Subcutaneous abdominal adipose tissue (tissue), 5 donors: ENCODE results near the gene DXO.

ENCODE experiments used
- H3K27ac ChIP-seq: one replicate; pipeline ENCODE4 v1.7.0; 2013; ENCODE audit warnings: low read depth, mild to moderate bottlenecking, inconsistent platforms, low read length, moderate library complexity
- H3K27me3 ChIP-seq, 5 donors: one replicate each; pipeline ENCODE4 v1.7.0; 2013; ENCODE audit warnings: low read length in 5 of 5, inconsistent platforms in 1 of 5; ENCODE audit not compliant: control insufficient read depth in 5 of 5, insufficient read depth in 4 of 5
- H3K36me3 ChIP-seq, 5 donors: one replicate each; pipeline ENCODE4 v1.7.0; 2013; ENCODE audit warnings: low read length in 5 of 5; ENCODE audit not compliant: control insufficient read depth in 5 of 5, insufficient read depth in 5 of 5
- H3K4me1 ChIP-seq, 5 donors: one replicate each; pipeline ENCODE4 v1.7.0; 2013; ENCODE audit warnings: low read length in 5 of 5, mild to moderate bottlenecking in 3 of 5, moderate library complexity in 1 of 5; ENCODE audit not compliant: control insufficient read depth in 5 of 5, insufficient read depth in 5 of 5
- H3K4me3 ChIP-seq, 5 donors: one replicate each; pipeline ENCODE4 v1.7.0; 2013; ENCODE audit warnings: low read length in 5 of 5, low read depth in 1 of 5
- H3K9ac ChIP-seq, 5 donors: one replicate each; pipeline ENCODE4 v1.7.0; 2013; ENCODE audit warnings: low read length in 5 of 5, mild to moderate bottlenecking in 4 of 5, moderate library complexity in 3 of 5
- H3K9me3 ChIP-seq, 5 donors: one replicate each; pipeline ENCODE4 v1.7.0; 2013; ENCODE audit warnings: low read length in 5 of 5; ENCODE audit not compliant: control insufficient read depth in 5 of 5
- donor health status: healthy.
- donor health status: healthy.
- donor health status: healthy.
- donor health status: healthy.
- donor health status: healthy.

The DXO gene

DNA sequence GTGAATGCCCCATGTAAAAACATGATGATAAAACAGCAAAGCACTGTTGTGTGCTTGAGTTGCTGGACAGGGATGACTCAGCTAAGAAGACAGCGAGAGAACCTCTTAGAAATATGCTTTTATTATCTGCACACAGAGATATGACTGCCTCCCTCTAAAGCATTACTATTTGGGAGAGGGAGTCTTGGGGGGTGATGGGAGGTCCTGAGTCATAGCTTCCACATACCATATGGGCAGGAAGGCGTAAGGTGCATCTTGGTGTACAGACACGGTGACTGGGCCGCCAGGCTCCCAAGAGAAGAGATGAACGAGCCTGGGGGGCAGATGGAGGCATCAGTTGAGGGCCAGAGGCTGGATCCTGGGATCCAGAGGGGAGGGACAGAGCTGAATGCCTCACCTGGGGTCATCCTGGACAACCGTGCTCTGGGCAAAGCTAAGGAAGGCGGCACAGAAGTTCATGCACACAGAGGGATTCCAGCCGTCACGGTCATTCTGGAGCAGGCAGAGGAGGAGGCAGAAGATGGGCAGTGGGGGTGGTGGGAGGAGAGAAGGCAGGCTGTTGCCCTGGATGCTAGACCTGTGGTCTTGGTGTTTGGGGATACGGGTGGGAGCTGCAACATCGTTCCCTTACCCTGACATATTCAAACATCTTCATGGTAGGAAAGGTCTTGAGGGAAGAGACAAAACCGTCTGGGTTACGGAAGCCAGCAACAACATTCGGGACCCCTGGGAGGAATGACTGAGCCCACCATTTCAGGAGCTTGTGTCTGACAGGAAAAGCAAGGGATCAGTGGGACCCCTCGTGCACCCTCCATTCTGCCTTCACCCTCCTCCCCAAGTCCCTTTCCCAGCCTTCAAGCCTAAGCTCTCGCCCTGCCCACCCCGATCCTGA, 2.0 kb downstream of the DXO start:
- H3K9me3 ChIP-seq: no peaks in the 10 kb centered on the region
- peak overlapping the region in 1 of 5 donors; percentile 85 for H3K4me3 ChIP-seq
- H3K9ac ChIP-seq: peak overlapping the region in 1 of 5 donors; percentile 78
- H3K27ac ChIP-seq: peak overlapping the region; percentile 94
- no peaks in the 10 kb centered on the region for H3K27me3 ChIP-seq
- peaks cover 0 to 59% (median 55%) of the 10 kb centered on the region in 5 donors for H3K36me3 ChIP-seq
- H3K4me1 ChIP-seq: peaks cover 3 to 35% (median 27%) of the 10 kb centered on the region in 5 donors

DNA sequence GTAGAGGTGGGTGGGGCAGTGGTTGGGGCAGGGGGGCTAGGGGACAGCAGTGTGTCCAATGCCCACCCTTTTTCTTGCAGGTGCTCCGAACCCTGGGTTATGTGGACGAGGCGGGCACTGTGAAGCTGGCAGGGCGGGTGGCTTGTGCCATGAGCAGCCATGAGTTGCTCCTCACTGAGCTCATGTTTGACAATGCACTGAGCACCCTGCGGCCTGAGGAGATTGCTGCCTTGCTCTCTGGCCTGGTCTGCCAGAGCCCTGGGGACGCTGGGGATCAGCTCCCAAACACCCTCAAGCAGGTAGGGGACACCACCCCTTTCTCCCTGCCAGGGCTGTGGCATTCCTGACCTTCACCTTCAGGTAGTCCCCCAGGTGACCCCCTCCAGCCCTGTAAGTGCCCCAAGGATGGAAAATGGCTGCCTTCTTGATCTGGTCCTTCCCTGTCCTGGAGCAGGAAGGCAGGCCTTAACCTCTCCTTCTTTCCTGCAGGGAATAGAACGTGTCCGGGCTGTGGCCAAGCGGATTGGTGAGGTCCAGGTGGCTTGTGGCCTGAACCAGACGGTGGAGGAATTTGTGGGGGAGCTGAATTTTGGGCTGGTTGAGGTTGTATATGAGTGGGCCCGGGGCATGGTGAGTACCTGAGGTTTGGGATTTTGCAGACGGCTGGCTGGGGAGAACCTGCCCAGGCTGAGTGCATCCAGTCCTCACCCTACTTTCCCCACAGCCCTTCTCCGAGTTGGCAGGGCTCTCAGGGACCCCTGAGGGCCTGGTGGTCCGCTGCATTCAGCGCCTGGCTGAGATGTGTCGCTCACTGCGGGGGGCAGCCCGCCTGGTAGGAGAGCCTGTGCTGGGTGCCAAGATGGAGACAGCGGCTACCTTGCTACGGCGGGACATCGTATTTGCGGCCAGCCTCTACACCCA, 2.9 kb downstream of the DXO start:
- no peak overlapping the region for H3K27ac ChIP-seq

DNA sequence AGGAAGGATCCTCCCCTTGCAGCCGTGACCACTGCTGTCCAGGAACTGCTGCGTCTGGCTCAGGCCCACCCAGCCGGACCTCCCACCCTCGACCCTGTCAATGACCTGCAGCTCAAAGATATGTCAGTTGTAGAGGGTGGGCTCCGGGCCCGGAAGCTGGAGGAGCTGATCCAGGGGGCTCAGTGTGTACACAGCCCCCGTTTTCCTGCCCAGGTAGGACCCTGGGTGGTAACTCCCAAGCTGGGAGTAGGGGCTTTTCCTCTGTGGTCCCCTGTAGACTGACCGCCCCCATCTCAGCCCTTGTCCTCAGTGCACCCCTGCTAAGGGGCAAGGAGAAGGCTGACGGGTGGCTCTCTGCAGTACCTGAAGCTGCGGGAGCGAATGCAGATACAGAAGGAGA, 3.6 kb downstream of the DXO start:
- Histone ChIP-seq H3K4me1 (peaks cover 3 to 33% (median 25%) of the 10 kb centered on the region in 5 donors), H3K9me3 (no peaks in the 10 kb centered on the region), H3K27me3 (no peaks in the 10 kb centered on the region), H3K36me3 (peaks cover 0 to 75% (median 69%) of the 10 kb centered on the region in 5 donors), H3K4me3 (no peak overlapping the region), H3K27ac (no peak overlapping the region), H3K9ac (no peak overlapping the region)

More for the DNA sequence above, 2.9 kb downstream of the DXO start:
- H3K9ac ChIP-seq: no peak overlapping the region
- no peaks in the 10 kb centered on the region for H3K27me3 ChIP-seq
- H3K36me3 ChIP-seq: peaks cover 0 to 68% (median 62%) of the 10 kb centered on the region in 5 donors
- H3K4me1 ChIP-seq: peaks cover 3 to 35% (median 27%) of the 10 kb centered on the region in 5 donors
- H3K9me3 ChIP-seq: no peaks in the 10 kb centered on the region
- no peak overlapping the region for H3K4me3 ChIP-seq

DNA sequence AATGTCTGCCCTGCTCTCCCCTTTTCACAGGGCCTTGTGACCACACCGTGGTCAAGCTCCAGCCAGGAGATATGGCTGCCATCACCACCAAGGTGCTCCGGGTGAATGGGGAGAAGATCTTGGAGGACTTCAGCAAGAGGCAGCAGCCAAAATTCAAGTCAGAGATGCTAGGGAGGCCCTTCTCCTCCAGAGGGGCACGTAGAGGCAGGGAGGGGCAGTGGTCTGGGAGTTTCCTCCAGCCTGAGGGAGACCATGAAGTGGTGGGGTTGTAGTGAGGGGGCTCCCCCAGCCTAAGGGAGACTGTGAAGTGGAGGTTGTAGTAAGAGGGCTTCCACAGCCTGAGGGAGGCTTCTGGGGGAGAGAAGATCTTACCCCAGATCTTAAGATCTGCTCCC, 4.0 kb downstream of the DXO start:
- Histone ChIP-seq H3K9me3 (no peaks in the 10 kb centered on the region), H3K36me3 (peaks cover 0 to 79% (median 73%) of the 10 kb centered on the region in 5 donors), H3K27ac (no peak overlapping the region), H3K27me3 (no peaks in the 10 kb centered on the region), H3K9ac (no peak overlapping the region), H3K4me3 (no peak overlapping the region), H3K4me1 (peaks cover 1 to 29% (median 21%) of the 10 kb centered on the region in 5 donors)

DNA sequence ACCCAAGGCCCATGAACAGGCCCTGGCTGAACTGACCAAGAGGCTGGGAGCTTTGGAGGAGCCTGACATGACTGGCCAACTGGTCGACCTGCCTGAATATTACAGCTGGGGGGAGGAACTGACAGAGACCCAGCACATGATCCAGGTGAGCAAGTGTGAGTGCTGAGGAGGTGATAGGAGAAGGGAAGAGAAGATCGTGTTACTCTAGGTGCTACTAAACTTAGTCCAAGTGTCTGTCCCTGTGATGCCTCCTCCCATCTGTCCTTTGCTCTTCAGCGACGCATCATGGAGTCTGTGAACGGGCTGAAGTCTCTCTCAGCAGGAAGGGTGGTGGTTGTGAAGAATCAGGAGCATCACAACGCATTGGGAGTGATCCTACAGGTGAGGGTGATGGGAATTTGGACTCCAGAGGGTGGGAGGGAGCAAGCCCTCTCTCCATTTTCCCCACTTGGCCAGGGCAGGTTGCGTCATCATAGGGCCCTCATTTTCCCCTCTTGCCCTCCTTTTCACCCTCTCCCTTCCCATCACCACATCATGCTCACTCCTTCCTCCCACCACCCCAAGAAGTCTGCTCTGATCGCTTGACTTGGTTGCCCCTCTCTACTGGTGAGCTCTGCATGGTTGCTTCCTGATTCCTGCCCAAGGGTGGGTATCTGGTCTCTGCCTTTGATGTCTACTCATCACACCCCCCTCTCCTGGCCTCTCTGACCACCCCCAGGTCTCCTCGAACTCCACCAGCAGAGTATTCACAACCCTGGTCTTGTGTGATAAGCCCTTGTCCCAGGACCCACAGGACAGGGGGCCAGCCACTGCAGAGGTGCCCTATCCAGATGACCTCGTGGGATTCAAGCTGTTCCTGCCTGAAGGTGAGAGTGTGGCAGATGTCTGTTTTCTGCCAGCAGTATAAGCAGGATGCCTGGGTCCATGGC, 4.7 kb downstream of the DXO start:
- peaks cover 0 to 85% (median 79%) of the 10 kb centered on the region in 5 donors for H3K36me3 ChIP-seq
- no peak overlapping the region for H3K4me3 ChIP-seq
- H3K9me3 ChIP-seq: no peaks in the 10 kb centered on the region
- H3K9ac ChIP-seq: no peak overlapping the region
- no peaks in the 10 kb centered on the region for H3K27me3 ChIP-seq
- peaks cover 0 to 23% (median 16%) of the 10 kb centered on the region in 5 donors for H3K4me1 ChIP-seq
- no peak overlapping the region for H3K27ac ChIP-seq

DNA sequence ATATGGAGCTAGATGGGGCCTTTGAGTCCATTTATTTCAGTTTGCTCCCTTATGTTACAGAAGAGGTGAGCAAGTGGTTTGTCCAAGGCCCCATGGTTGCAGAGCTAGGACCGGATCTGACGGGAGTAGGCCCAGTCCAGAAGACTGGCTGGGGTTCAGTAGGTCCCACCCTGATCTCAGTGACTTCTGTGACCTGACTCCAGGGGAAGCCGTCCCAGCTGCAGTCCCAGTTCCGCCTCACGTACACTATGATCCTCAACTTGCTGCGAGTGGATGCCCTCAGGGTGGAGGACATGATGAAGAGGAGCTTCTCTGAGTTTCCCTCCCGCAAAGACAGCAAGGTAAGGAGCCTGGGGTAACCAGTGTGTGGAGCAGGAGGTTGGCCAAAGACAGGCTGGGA, 5.4 kb downstream of the DXO start:
- Histone ChIP-seq H3K9me3 (no peaks in the 10 kb centered on the region), H3K27ac (no peak overlapping the region), H3K36me3 (peaks cover 0 to 93% (median 87%) of the 10 kb centered on the region in 5 donors), H3K27me3 (no peaks in the 10 kb centered on the region), H3K9ac (no peak overlapping the region), H3K4me3 (no peak overlapping the region), H3K4me1 (peaks cover 0 to 17% (median 13%) of the 10 kb centered on the region in 5 donors)

DNA sequence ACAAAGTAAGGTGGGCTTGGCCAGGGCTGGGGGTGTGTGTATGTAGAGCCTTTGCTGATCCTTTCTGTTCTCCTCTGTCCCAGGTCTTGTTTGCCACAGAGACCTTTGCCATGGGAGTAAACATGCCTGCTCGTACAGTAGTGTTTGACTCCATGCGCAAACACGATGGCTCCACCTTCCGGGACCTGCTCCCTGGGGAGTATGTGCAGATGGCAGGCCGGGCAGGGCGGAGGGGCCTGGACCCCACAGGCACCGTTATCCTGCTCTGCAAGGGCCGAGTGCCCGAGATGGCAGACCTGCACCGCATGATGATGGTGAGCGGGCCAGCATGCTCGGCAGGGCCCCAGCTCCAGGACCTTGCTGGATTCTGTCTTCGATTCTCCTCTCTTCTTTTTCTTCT, 6.2 kb downstream of the DXO start:
- H3K27me3 ChIP-seq: no peaks in the 10 kb centered on the region
- no peak overlapping the region for H3K4me3 ChIP-seq
- peaks cover 3 to 99% (median 95%) of the 10 kb centered on the region in 5 donors for H3K36me3 ChIP-seq

DNA sequence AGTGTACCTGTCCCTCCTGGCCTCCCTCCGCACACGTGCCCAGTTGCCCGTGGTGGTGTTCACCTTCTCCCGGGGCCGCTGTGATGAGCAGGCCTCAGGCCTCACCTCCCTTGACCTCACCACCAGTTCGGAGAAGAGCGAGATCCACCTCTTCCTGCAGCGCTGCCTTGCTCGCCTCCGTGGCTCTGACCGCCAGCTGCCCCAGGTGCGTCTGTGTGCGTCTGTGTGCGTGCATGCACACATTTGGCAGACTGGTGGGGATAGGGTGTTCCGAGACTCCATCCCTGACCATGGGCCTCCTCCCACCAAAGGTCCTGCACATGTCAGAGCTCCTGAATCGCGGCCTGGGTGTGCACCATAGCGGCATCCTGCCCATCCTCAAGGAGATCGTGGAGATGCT, 8.0 kb downstream of the DXO start:
- peaks cover 4 to 12% (median 10%) of the 10 kb centered on the region in 5 donors for H3K4me1 ChIP-seq
- no peak overlapping the region for H3K9ac ChIP-seq
- no peak overlapping the region for H3K27ac ChIP-seq
- no peaks in the 10 kb centered on the region for H3K27me3 ChIP-seq
- H3K9me3 ChIP-seq: no peaks in the 10 kb centered on the region
- H3K36me3 ChIP-seq: peaks cover 4 to 86% (median 84%) of the 10 kb centered on the region in 5 donors
- no peak overlapping the region for H3K4me3 ChIP-seq

More for the DNA sequence above, 6.2 kb downstream of the DXO start:
- Histone ChIP-seq H3K9ac (no peak overlapping the region), H3K4me1 (peaks cover 0 to 8% (median 4%) of the 10 kb centered on the region in 5 donors), H3K27ac (no peak overlapping the region), H3K9me3 (no peaks in the 10 kb centered on the region)

DNA sequence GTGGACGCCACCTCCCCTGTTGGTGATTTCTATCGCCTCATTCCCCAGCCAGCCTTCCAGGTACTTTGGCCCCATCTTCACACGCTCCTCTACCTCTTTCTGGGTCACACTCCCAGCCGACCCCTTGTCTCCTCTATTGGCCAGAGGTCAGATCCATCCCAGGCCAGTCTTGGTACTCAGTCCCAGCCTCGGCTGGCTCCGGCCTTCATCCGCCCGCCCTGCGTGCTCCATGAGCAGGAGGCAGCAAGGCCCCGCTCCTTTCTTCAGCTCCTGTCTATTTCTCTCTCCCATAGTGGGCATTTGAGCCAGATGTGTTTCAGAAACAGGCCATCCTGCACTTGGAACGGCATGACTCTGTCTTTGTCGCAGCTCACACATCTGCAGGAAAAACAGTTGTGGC, 10.3 kb downstream of the DXO start:
- no peaks in the 10 kb centered on the region for H3K9me3 ChIP-seq
- peaks cover 9 to 23% (median 19%) of the 10 kb centered on the region in 5 donors for H3K4me1 ChIP-seq
- H3K9ac ChIP-seq: no peak overlapping the region
- no peak overlapping the region for H3K4me3 ChIP-seq
- H3K27me3 ChIP-seq: no peaks in the 10 kb centered on the region
- no peak overlapping the region for H3K27ac ChIP-seq
- peaks cover 4 to 68% (median 67%) of the 10 kb centered on the region in 5 donors for H3K36me3 ChIP-seq
